NCI-H1694 treated with DMSO at 0.1 percent for 48 hours (cell line): Measurements from ENCODE around the gene GAL3ST2.
"Not testable (repeated sequence)": the region's sequence is repeated elsewhere in the genome, so short reads cannot be mapped to it uniquely, and the experiment has no call there.

Source experiments
- DNase-seq: peaks from one replicate; lab custom pipeline; 2025; lab: John Stamatoyannopoulos, UW

The GAL3ST2 gene

GRCh38 chr2:241809383-241810306 is 33.0 kb downstream of the GAL3ST2 start:
- no peak for DNase-seq

GRCh38 chr2:241810307-241811200 is 33.9 kb downstream of the GAL3ST2 start:
- no peak for DNase-seq

- no peak for DNase-seq
Measured at GRCh38 chr2:241811201-241811951, 34.8 kb downstream of the GAL3ST2 start.

DNA sequence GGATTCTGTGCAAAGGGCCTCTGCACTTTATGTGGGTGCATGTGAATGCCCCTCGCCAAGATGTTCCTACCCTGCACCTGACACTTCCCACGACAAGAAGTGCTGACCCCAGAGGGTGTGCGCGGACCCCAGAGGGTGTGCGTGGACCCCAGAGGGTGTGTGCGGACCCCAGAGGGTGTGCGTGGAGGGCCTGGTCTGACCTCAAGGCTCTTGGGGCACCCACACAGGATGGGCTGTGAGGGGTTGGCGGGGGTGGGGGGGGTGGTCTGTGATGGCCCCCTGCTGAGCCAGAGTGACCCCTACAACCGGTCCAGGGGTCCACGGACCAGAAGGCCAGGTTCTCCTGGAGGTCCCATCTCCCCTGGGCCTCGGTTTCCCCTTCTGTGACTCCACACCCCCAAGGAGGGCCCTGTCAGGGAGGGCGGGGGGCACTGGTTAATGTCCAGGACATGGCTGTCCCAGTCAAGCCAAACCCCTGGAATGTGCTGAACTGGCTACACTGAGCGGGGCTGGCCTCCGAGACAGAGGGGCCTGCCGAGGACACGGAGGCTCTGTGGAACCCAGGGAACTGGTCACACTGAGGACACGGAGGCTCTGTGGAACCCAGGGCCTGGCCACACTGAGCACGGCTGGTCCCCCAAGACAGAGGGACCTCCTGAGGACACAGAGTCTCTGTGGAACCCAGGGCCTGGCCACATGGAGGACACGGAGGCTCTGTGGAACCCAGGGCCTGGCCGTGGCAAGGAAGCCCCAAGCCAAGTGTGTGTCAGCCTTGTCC is 35.5 kb downstream of the GAL3ST2 start:
- DNase-seq, result no peak

DNA sequence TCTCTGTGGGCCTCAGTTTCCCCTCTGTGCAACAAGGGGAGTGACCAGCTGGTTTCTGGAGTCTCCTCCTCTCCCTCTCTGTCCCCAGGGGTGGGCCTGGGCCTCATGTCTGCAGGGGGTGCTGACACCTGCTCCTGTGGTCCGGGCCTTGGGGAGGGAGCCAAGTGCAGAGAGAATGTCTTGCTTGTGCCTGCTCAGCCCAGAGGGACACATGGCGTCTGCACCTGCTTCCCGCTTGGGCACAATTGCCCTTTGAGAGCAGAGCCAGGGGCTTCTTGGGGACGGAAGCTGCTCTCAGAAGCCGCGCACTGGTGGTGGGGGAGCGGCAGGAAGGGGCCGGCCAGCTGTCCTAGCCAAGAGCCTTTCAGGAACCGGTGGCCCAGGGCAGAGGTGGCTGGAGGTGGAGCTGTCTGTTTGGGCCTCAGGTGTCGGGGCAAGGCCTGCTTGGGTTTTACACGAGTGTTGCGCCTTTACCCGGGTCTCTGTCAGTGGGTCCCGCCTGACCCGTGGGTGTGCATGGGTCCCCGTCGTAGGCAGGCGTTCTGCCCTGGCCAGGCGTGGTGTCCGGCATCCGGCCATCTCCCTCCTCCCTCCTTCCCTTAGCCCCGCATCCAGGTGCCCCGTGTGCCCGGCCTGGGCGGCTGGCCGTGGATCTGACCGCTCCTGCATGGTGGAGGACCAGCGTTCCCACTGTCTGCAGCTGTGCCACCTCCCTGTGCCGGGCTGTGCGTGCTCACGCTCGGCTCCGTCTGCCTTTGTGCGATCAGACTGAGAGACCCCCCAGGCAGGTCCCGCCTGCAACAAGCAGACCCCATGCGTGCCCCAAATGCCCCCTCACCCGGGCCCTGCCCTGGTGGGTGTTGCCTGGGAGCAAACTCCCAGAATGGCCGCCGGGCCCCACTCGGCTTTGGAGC is 36.4 kb downstream of the GAL3ST2 start:
- DNase-seq, result no peak

DNA sequence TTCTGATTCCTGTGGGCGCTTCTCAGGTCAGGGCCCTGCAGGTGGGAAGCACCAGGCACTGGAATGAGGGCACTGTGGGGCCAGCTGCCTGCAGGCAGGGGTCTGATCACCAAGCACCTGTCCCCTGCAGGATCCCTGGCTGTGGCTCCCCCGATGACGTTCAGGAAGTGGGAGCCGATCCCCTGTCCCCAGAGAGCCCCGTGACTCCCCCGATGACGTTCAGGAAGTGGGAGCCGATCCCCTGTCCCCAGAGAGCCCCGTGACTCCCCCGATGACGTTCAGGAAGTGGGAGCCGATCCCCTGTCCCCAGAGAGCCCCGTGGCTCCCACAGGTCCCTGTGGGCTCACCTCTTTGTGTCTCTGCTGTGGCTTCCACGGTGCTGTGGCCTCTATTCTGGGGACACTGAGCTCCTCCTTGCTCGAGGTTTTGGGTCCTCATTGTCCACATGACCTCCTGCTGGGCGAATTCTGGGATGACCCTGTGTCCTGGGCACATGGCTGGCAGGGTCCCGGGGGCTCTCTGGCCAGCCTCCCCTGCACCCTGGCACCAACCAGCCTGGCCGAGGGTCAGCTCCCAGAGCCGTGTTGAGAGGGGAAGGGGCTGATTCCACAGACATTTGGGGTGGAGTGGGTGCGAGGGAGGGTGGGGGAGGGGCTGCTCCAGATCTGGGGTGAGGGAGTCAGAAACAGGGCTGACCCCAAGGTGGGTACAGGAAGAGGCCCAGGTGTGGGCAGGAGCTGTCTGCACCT is 37.2 kb downstream of the GAL3ST2 start:
- DNase-seq, result no peak

DNA sequence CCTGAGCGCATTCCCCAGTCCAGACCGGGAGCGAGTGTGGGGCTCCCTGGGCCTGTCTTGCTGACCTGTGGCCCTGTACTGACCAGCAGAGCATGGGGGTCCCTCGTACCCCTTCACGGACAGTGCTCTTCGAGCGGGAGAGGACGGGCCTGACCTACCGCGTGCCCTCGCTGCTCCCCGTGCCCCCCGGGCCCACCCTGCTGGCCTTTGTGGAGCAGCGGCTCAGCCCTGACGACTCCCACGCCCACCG is 37.7 kb downstream of the GAL3ST2 start:
- no peak for DNase-seq

DNA sequence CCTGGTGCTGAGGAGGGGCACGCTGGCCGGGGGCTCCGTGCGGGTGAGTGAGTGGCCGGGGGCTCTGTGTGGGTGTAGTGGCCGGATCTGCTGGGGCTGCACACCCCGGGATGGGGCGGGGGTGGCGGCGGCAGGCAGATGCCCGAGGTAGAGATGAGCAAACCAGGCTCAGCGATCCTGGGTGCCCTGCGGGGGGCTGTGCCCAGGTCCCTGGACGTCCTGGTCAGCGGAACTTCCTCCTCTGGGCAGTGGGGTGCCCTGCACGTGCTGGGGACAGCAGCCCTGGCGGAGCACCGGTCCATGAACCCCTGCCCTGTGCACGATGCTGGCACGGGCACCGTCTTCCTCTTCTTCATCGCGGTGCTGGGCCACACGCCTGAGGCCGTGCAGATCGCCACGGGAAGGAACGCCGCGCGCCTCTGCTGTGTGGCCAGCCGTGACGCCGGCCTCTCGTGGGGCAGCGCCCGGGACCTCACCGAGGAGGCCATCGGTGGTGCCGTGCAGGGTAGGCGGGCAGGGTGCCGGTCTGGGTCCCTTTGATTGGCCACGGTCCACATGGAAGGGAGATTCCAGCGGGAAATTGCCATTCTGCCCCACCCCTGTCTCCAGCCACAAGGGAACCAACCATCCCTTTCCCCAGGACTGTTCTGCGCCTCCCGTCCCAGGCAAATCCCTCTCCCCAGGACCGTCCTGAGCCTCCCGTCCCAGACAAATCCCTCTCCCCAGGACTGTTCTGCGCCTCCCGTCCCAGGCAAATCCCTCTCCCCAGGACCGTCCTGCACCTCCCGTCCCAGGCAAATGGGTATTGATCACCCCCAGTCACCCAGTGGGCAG is 38.2 kb downstream of the GAL3ST2 start:
- no peak for DNase-seq

GRCh38 chr2:241815477-241816430 is 39.1 kb downstream of the GAL3ST2 start:
- DNase-seq, result no peak

- no peak for DNase-seq
Measured at GRCh38 chr2:241816431-241817121, 40.0 kb downstream of the GAL3ST2 start.

DNA sequence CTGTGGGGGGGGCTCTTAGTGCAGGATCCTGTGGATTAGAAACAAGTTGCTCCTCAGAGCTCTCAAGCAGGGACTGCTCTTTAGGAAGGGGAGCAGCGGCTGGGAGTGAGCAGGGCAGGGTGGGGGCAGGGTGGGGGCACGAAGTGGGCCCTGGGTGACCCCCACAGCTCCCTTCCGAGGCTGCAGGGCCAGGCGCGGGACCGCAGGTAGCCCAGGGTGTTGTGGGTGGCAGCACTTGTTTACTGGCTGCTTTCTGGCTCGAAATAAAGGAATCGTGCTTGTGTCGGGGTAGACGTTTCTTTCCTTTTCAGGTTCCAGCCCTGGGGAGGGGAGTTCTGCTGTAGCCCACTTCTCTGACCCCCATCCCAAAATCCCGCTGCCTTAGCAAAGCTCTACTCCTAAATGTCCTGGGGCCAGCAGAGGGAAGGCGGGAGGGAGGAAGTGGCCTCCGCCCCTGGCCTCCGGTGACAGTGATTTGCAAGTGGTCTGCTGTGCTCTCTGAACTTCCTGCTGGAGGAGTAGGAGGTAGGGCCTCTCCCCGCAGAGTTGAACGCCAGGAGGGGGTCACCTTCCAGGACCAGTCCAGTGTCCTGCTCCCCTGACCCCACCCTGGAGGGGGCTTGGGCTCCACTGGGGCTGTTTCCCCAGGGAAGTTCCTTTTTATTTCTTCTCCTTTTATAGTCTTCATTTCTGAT is 40.7 kb downstream of the GAL3ST2 start:
- DNase-seq, result no peak

DNA sequence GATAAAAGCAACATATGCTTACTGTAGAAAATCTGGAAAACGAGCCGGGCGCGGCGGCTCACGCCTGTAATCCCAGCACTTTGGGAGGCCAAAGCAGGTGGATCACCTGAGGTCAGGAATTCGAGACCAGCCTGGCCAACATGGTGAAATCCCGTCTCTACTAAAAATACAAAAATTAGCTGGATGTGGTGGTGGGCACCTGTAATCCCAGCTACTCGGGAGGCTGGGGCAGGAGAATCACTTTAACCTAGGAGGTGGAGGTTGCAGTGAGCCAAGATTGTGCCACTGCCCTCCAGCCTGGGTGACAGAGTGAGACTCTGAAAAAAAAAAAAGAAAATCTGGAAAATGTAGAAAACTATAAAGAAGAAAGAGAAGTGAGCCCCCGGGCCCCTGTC is 41.2 kb downstream of the GAL3ST2 start:
- DNase-seq, result not testable (repeated sequence)

GRCh38 chr2:241818229-241818942 is 41.8 kb downstream of the GAL3ST2 start:
- DNase-seq, result no peak

DNA sequence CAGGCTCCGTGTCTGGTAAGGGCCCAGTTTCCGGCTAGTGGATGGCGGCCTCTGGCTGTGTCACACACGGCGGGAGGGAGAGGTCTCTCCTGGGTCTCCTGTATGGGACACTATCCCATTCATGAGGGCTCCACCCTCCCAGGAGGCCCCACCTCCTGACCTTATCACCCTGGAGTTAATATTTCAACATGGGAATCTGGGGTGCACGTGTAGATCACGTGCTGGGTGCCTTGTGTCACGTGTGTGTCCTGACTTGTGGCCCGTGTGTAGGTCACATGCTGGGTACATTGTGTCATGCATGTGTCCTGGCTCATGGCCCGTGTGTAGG is 42.3 kb downstream of the GAL3ST2 start:
- DNase-seq, result no peak

DNA sequence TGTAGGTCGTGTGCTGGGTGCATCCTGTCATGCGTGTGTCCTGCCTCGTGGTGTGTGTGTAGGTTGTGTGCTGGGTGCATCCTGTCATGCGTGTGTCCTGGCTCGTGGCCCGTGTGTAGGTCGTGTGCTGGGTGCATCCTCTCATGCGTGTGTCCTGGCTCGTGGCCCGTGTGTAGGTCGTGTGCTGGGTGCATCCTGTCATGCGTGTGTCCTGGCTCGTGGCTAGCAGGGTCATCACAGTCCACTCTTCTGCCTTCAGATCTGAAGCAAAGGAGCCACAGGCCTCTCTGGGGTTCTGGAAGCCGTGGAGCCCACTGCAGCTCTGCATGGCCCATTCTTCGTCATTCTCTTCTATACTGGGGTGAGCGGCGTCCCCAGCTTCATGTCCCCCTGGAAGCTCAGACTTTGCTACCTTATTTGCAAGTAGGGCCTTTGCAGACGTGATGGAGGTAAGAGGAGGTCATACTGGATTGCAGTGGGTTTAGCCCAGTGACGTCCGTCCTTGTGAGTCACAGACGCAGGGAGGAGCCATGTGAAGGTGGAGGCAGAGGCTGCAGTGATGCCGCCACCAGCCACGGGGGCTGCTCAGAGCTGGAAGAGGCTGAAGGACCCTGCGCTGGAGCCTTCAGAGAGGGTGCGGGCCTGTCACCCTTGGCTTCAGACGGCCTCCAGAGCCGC is 43.5 kb downstream of the GAL3ST2 start:
- DNase-seq, result not testable (repeated sequence)
